WTC11 (cell line): ENCODE results near the gene GRID2. TPM values are rescaled to one million over a fixed set of nuclear protein-coding genes. Genes with fewer than 3 reads are reported as not detected.

ENCODE experiments used
- ATAC-seq: fragments of 200-7000 bp; cut with Tn5 transposase; 2 replicates; pipeline ENCODE4 v1.10.0; 2021; ENCODE audit warnings: mild to moderate bottlenecking, moderate library complexity
- CTCF ChIA-PET: fragments of 300-600 bp; sonication (Branson Sonifier 250); formaldehyde crosslinking; loops from one replicate; lab custom pipeline; 2021; ENCODE audit warnings: antibody characterized with exemption; lab: Charles Lee
- POLR2A ChIA-PET: fragments of 350-600 bp; sonication (Branson Sonifier 250); formaldehyde crosslinking; loops from one replicate; lab custom pipeline; 2021; ENCODE audit warnings: antibody characterized with exemption; lab: Charles Lee
- DNase-seq: peaks from one replicate; pipeline ENCODE4 v3.0.0; 2021; ENCODE audit warnings: low spot score
- H3K27ac Mint-ChIP-seq: 2 replicates; pipeline ENCODE4 v1.8.0; 2021; ENCODE audit warnings: mixed read lengths
- H3K27me3 Mint-ChIP-seq: 2 replicates; pipeline ENCODE4 v1.8.0; 2021; ENCODE audit warnings: low read depth, mild to moderate bottlenecking, moderate library complexity, mixed read lengths
- H3K36me3 Mint-ChIP-seq: 2 replicates; pipeline ENCODE4 v1.8.0; 2021; ENCODE audit warnings: mixed read lengths
- H3K4me1 Mint-ChIP-seq: 2 replicates; pipeline ENCODE4 v1.8.0; 2022; ENCODE audit warnings: mixed read lengths
- H3K4me3 Mint-ChIP-seq: 2 replicates; pipeline ENCODE4 v1.8.0; 2021; ENCODE audit warnings: mild to moderate bottlenecking, moderate library complexity, mixed read lengths
- H3K9me3 Mint-ChIP-seq: 2 replicates; pipeline ENCODE4 v1.8.0; 2021; ENCODE audit warnings: mixed read lengths
- ATF1 ChIP-seq: sonication (generic); formaldehyde crosslinking; IDR thresholded peaks from 2 replicates; pipeline ENCODE4 v1.8.1; 2023; ENCODE audit warnings: mild to moderate bottlenecking, moderate library complexity, missing genetic modification reagents
- ATF2 ChIP-seq: sonication (generic); formaldehyde crosslinking; IDR thresholded peaks from 2 replicates; pipeline ENCODE4 v1.8.1; 2022; ENCODE audit warnings: low read depth, missing genetic modification reagents, borderline replicate concordance
- ELF4 ChIP-seq: sonication (generic); formaldehyde crosslinking; IDR thresholded peaks from 2 replicates; pipeline ENCODE4 v1.8.1; 2022; ENCODE audit warnings: low read depth, mild to moderate bottlenecking, moderate library complexity, missing genetic modification reagents
- EMX1 ChIP-seq: fragments of 250-450 bp; sonication (Bioruptor Pico); IDR thresholded peaks from 2 replicates; pipeline ENCODE4 v1.8.0; 2021; ENCODE audit warnings: mild to moderate bottlenecking
- ETV6 ChIP-seq: sonication (generic); formaldehyde crosslinking; IDR thresholded peaks from 2 replicates; pipeline ENCODE4 v1.8.1; 2022; ENCODE audit warnings: mild to moderate bottlenecking, missing genetic modification reagents
- FOXP1 ChIP-seq: sonication (generic); formaldehyde crosslinking; IDR thresholded peaks from 2 replicates; pipeline ENCODE4 v1.8.0; 2022; ENCODE audit warnings: missing genetic modification reagents, mild to moderate bottlenecking, moderate library complexity, borderline replicate concordance
- JUN ChIP-seq: sonication (generic); formaldehyde crosslinking; IDR thresholded peaks from 2 replicates; pipeline ENCODE4 v1.8.0; 2023; ENCODE audit warnings: mild to moderate bottlenecking, missing genetic modification reagents
- MYBL2 ChIP-seq: sonication (generic); formaldehyde crosslinking; IDR thresholded peaks from 2 replicates; pipeline ENCODE4 v1.8.1; 2023; ENCODE audit warnings: mild to moderate bottlenecking, moderate library complexity, missing genetic modification reagents
- NFATC4 ChIP-seq: fragments of 250-450 bp; sonication (Bioruptor Pico); IDR thresholded peaks from 2 replicates; pipeline ENCODE4 v1.9.0; 2021; ENCODE audit warnings: mild to moderate bottlenecking
- NR1H2 ChIP-seq: sonication (generic); formaldehyde crosslinking; IDR thresholded peaks from 2 replicates; pipeline ENCODE4 v1.9.0; 2021; ENCODE audit warnings: mild to moderate bottlenecking, moderate library complexity, missing genetic modification reagents
- NR3C1 ChIP-seq: sonication (generic); formaldehyde crosslinking; conservative IDR thresholded peaks from 2 replicates; pipeline ENCODE4 v1.8.1; 2023; ENCODE audit warnings: low read depth, mild to moderate bottlenecking, missing genetic modification reagents
- OVOL2 ChIP-seq: fragments of 250-450 bp; sonication (Bioruptor Pico); IDR thresholded peaks from 2 replicates; pipeline ENCODE4 v1.9.0; 2021; ENCODE audit warnings: mild to moderate bottlenecking, borderline replicate concordance
- PRDM15 ChIP-seq: sonication (generic); formaldehyde crosslinking; IDR thresholded peaks from 2 replicates; pipeline ENCODE4 v1.8.0; 2022; ENCODE audit warnings: missing genetic modification reagents
- PREB ChIP-seq: sonication (generic); formaldehyde crosslinking; IDR thresholded peaks from 2 replicates; pipeline ENCODE4 v1.8.1; 2022; ENCODE audit warnings: mild to moderate bottlenecking, missing genetic modification reagents, moderate library complexity, borderline replicate concordance
- RELA ChIP-seq: sonication (generic); formaldehyde crosslinking; IDR thresholded peaks from 2 replicates; pipeline ENCODE4 v1.8.1; 2022; ENCODE audit warnings: missing genetic modification reagents, mild to moderate bottlenecking, borderline replicate concordance
- RORB ChIP-seq: fragments of 250-450 bp; sonication (Bioruptor Pico); IDR thresholded peaks from 2 replicates; pipeline ENCODE4 v1.9.0; 2021; ENCODE audit warnings: mild to moderate bottlenecking
- SMAD3 ChIP-seq: sonication (generic); formaldehyde crosslinking; IDR thresholded peaks from 2 replicates; pipeline ENCODE4 v1.8.0; 2022; ENCODE audit warnings: missing genetic modification reagents, mild to moderate bottlenecking, borderline replicate concordance
- ZBTB21 ChIP-seq: sonication (generic); formaldehyde crosslinking; IDR thresholded peaks from 2 replicates; pipeline ENCODE4 v1.8.1; 2023; ENCODE audit warnings: mild to moderate bottlenecking, missing genetic modification reagents, borderline replicate concordance
- ZNF263 ChIP-seq: sonication (generic); formaldehyde crosslinking; IDR thresholded peaks from 2 replicates; pipeline ENCODE4 v1.8.1; 2022; ENCODE audit warnings: low read depth, mild to moderate bottlenecking, moderate library complexity, missing genetic modification reagents
- ZNF423 ChIP-seq: fragments of 250-450 bp; sonication (Bioruptor Pico); IDR thresholded peaks from 2 replicates; pipeline ENCODE4 v2.1.2; 2022; ENCODE audit warnings: mild to moderate bottlenecking, moderate library complexity
- total RNA-seq: library from RNA; stranded (reverse); gene quantifications from 3 replicates; pipeline ENCODE4 v1.2.3, GENCODE V29; 2021
- TF ChIP-seq, protein P1 (sequence below): sonication (generic); formaldehyde crosslinking; IDR thresholded peaks from 2 replicates; pipeline ENCODE4 v1.8.1; 2023; ENCODE audit warnings: mild to moderate bottlenecking, missing genetic modification reagents
- TF ChIP-seq, protein P2 (sequence below): fragments of 250-450 bp; sonication (Bioruptor Pico); IDR thresholded peaks from 2 replicates; pipeline ENCODE4 v1.9.0; 2021; ENCODE audit warnings: mild to moderate bottlenecking, borderline replicate concordance

Gene GRID2
- total RNA-seq, 1 experiment from 2014 or later, result 26.8 TPM

- no peaks in the 10 kb centered on the region for H3K27me3 Mint-ChIP-seq
- ChIA-PET CTCF (no interaction called here), POLR2A (no interaction called here)
- no peak for ATAC-seq
- no peaks in the 10 kb centered on the region for H3K4me1 Mint-ChIP-seq
- no peak overlapping the region for H3K27ac Mint-ChIP-seq
- peaks cover 9% of the 10 kb centered on the region for H3K9me3 Mint-ChIP-seq
- H3K36me3 Mint-ChIP-seq, result no peaks in the 10 kb centered on the region
- no peak for DNase-seq
- no peak for TF ChIP-seq OVOL2
- no peak for TF ChIP-seq NR1H2 (CRISPR knock-in tag)
- TF ChIP-seq RORB (CRISPR knock-in tag), result no peak
- TF ChIP-seq ATF1 (CRISPR knock-in tag), result no peak
- TF ChIP-seq ZBTB21 (CRISPR knock-in tag), result no peak
- TF ChIP-seq, protein P1, sequence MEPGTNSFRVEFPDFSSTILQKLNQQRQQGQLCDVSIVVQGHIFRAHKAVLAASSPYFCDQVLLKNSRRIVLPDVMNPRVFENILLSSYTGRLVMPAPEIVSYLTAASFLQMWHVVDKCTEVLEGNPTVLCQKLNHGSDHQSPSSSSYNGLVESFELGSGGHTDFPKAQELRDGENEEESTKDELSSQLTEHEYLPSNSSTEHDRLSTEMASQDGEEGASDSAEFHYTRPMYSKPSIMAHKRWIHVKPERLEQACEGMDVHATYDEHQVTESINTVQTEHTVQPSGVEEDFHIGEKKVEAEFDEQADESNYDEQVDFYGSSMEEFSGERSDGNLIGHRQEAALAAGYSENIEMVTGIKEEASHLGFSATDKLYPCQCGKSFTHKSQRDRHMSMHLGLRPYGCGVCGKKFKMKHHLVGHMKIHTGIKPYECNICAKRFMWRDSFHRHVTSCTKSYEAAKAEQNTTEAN (CRISPR knock-in tag), result no peak
- TF ChIP-seq, protein P2, sequence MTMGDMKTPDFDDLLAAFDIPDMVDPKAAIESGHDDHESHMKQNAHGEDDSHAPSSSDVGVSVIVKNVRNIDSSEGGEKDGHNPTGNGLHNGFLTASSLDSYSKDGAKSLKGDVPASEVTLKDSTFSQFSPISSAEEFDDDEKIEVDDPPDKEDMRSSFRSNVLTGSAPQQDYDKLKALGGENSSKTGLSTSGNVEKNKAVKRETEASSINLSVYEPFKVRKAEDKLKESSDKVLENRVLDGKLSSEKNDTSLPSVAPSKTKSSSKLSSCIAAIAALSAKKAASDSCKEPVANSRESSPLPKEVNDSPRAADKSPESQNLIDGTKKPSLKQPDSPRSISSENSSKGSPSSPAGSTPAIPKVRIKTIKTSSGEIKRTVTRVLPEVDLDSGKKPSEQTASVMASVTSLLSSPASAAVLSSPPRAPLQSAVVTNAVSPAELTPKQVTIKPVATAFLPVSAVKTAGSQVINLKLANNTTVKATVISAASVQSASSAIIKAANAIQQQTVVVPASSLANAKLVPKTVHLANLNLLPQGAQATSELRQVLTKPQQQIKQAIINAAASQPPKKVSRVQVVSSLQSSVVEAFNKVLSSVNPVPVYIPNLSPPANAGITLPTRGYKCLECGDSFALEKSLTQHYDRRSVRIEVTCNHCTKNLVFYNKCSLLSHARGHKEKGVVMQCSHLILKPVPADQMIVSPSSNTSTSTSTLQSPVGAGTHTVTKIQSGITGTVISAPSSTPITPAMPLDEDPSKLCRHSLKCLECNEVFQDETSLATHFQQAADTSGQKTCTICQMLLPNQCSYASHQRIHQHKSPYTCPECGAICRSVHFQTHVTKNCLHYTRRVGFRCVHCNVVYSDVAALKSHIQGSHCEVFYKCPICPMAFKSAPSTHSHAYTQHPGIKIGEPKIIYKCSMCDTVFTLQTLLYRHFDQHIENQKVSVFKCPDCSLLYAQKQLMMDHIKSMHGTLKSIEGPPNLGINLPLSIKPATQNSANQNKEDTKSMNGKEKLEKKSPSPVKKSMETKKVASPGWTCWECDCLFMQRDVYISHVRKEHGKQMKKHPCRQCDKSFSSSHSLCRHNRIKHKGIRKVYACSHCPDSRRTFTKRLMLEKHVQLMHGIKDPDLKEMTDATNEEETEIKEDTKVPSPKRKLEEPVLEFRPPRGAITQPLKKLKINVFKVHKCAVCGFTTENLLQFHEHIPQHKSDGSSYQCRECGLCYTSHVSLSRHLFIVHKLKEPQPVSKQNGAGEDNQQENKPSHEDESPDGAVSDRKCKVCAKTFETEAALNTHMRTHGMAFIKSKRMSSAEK (CRISPR knock-in tag), result no peak
- TF ChIP-seq ZNF263, result no peak
- no peak for TF ChIP-seq NR3C1
- no peak for TF ChIP-seq ELF4
- no peak for TF ChIP-seq NFATC4 (CRISPR knock-in tag)
- no peak for TF ChIP-seq EMX1 (CRISPR knock-in tag)
- no peak for TF ChIP-seq SMAD3
- no peak for TF ChIP-seq MYBL2 (CRISPR knock-in tag)
- no peak for TF ChIP-seq ATF2
- no peak for TF ChIP-seq ZNF423 (CRISPR knock-in tag)
- TF ChIP-seq FOXP1 (CRISPR knock-in tag), result no peak
- no peak overlapping the region for H3K4me3 Mint-ChIP-seq
These were observed 1414.5 kb downstream of the GRID2 start for GRCh38 chr4:93718233-93718632.

- Mint-ChIP-seq H3K9me3 (peaks cover under 1% of the 10 kb centered on the region; the same call in 1 of the 2 replicates), H3K27me3 (no peaks in the 10 kb centered on the region), H3K4me3 (no peak overlapping the region), H3K27ac (no peak overlapping the region), H3K4me1 (no peaks in the 10 kb centered on the region), H3K36me3 (no peaks in the 10 kb centered on the region)
- ChIA-PET POLR2A (no interaction called here), CTCF (no interaction called here)
- DNase-seq (no peak), ATAC-seq (no peak)
- TF ChIP-seq RELA (CRISPR knock-in tag) (no peak), JUN (CRISPR knock-in tag) (no peak), ETV6 (CRISPR knock-in tag) (no peak), ZNF263 (no peak), PREB (CRISPR knock-in tag) (no peak), PRDM15 (CRISPR knock-in tag) (no peak)
These were observed 1415.8 kb downstream of the GRID2 start for GRCh38 chr4:93719552-93719951.
